Measurements from ENCODE around the gene FAM131A.

GRCh38 chr3:184350618-184351017 lies 13.2 kb downstream of the FAM131A start:
- TF ChIP-seq CTCF (IDR thresholded peaks at IDR 0.05), result no peak
- no peak for TF ChIP-seq POLR2A (IDR thresholded peaks at IDR 0.05)
- TF ChIP-seq EP300 (IDR thresholded peaks at IDR 0.05), result no peak
- TF ChIP-seq POLR2AphosphoS5 (IDR thresholded peaks at IDR 0.05), result no peak
